ENCODE measurements around the gene IREB2.
A peak's percentile ranks its signal among the peaks of the same experiment; 100 is the strongest.

- TF ChIP-seq, protein P1, sequence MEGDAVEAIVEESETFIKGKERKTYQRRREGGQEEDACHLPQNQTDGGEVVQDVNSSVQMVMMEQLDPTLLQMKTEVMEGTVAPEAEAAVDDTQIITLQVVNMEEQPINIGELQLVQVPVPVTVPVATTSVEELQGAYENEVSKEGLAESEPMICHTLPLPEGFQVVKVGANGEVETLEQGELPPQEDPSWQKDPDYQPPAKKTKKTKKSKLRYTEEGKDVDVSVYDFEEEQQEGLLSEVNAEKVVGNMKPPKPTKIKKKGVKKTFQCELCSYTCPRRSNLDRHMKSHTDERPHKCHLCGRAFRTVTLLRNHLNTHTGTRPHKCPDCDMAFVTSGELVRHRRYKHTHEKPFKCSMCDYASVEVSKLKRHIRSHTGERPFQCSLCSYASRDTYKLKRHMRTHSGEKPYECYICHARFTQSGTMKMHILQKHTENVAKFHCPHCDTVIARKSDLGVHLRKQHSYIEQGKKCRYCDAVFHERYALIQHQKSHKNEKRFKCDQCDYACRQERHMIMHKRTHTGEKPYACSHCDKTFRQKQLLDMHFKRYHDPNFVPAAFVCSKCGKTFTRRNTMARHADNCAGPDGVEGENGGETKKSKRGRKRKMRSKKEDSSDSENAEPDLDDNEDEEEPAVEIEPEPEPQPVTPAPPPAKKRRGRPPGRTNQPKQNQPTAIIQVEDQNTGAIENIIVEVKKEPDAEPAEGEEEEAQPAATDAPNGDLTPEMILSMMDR (IDR thresholded peaks at IDR 0.05), result peak in 1 of 3 experiments; percentile 15
- TF ChIP-seq POLR2AphosphoS5 (IDR thresholded peaks at IDR 0.05), result peak; percentile 76 to 85
These were observed at the start of gene IREB2 for GRCh38 chr15:78437762-78438618.

Measured in esophagus muscularis mucosa (tissue), 3 donors.